SU-DHL-6 (cell line): ENCODE data around the gene SLC24A3.

Source experiments
- H2AFZ ChIP-seq: fragments of 200-600 bp; sonication (generic); 2 replicates; pipeline ENCODE4 v1.6.1; 2014; ENCODE audit warnings: low read depth, mild to moderate bottlenecking, moderate library complexity, mixed read lengths, antibody characterized with exemption, low read length; ENCODE audit not compliant: severe bottlenecking
- H3F3A ChIP-seq: fragments of 200-600 bp; shearing (Covaris generic); 2 replicates; pipeline ENCODE4 v1.6.0; 2016; ENCODE audit warnings: antibody characterized with exemption, mild to moderate bottlenecking; ENCODE audit not compliant: insufficient read depth
- H3K27ac ChIP-seq: fragments of 200-600 bp; sonication (generic); 2 replicates; pipeline ENCODE4 v1.5.1; 2016; ENCODE audit warnings: low read depth, mild to moderate bottlenecking, low read length, moderate library complexity, mixed read lengths
- H3K27me3 ChIP-seq: fragments of 200-600 bp; sonication (generic), shearing (Covaris generic); 2 replicates; pipeline ENCODE4 v1.6.0; 2014; ENCODE audit warnings: mild to moderate bottlenecking, low read length
- H3K36me3 ChIP-seq: fragments of 200-600 bp; sonication (generic); 2 replicates; pipeline ENCODE4 v1.6.1; 2014; ENCODE audit warnings: mild to moderate bottlenecking, low read length, mixed read lengths
- H3K4me2 ChIP-seq: fragments of 300-600, 200-600 bp; shearing (Covaris generic), sonication (generic); 2 replicates; pipeline ENCODE4 v1.6.0; 2014; ENCODE audit warnings: low read length, low read depth, mild to moderate bottlenecking; ENCODE audit not compliant: poor library complexity, severe bottlenecking
- H3K4me3 ChIP-seq: fragments of 200-600 bp; sonication (generic); 2 replicates; pipeline ENCODE4 v1.5.1; 2014; ENCODE audit warnings: antibody characterized with exemption, low read length, mild to moderate bottlenecking, mixed read lengths; ENCODE audit not compliant: insufficient read depth, poor library complexity, severe bottlenecking
- H3K79me2 ChIP-seq: fragments of 200-600 bp; sonication (generic); 2 replicates; pipeline ENCODE4 v1.6.1; 2014; ENCODE audit warnings: mild to moderate bottlenecking, low read length, moderate library complexity; ENCODE audit not compliant: insufficient read depth
- H3K9ac ChIP-seq: fragments of 200-600 bp; sonication (generic); 2 replicates; pipeline ENCODE4 v1.7.0; 2014; ENCODE audit warnings: mild to moderate bottlenecking, low read length
- H3K9me2 ChIP-seq: fragments of 200-600 bp; sonication (generic); replicated peaks from 2 replicates; pipeline ENCODE4 v1.6.1; 2014; ENCODE audit warnings: low read length; ENCODE audit not compliant: insufficient read depth
- H3K9me3 ChIP-seq: fragments of 200-600 bp; sonication (generic); 2 replicates; pipeline ENCODE4 v1.6.1; 2014; ENCODE audit warnings: low read length, mixed read lengths; ENCODE audit not compliant: insufficient read depth
- H4K20me1 ChIP-seq: fragments of 200-600 bp; sonication (generic); 2 replicates; pipeline ENCODE4 v1.6.1; 2014; ENCODE audit warnings: low read depth, mild to moderate bottlenecking, antibody characterized with exemption, low read length, moderate library complexity, mixed read lengths
- EZH2phosphoT487 ChIP-seq: fragments of 200-600 bp; sonication (generic), shearing (Covaris generic); conservative IDR thresholded peaks from 2 replicates; pipeline ENCODE4 v1.6.1; 2018; ENCODE audit warnings: mild to moderate bottlenecking, antibody characterized with exemption, low read length, moderate library complexity, mixed read lengths
- TF ChIP-seq, protein P1 (sequence below): fragments of 200-600 bp; sonication (generic); IDR thresholded peaks from one replicate; pipeline ENCODE4 v1.5.1; 2017; ENCODE audit warnings: antibody characterized with exemption, mild to moderate bottlenecking, low read length, moderate library complexity; ENCODE audit not compliant: insufficient read depth, poor library complexity, severe bottlenecking

Gene SLC24A3

GRCh38 chr20:19743640-19743995, 531.2 kb downstream of the SLC24A3 start:
- TF ChIP-seq, protein P1, sequence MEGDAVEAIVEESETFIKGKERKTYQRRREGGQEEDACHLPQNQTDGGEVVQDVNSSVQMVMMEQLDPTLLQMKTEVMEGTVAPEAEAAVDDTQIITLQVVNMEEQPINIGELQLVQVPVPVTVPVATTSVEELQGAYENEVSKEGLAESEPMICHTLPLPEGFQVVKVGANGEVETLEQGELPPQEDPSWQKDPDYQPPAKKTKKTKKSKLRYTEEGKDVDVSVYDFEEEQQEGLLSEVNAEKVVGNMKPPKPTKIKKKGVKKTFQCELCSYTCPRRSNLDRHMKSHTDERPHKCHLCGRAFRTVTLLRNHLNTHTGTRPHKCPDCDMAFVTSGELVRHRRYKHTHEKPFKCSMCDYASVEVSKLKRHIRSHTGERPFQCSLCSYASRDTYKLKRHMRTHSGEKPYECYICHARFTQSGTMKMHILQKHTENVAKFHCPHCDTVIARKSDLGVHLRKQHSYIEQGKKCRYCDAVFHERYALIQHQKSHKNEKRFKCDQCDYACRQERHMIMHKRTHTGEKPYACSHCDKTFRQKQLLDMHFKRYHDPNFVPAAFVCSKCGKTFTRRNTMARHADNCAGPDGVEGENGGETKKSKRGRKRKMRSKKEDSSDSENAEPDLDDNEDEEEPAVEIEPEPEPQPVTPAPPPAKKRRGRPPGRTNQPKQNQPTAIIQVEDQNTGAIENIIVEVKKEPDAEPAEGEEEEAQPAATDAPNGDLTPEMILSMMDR: no peak
- TF ChIP-seq EZH2phosphoT487: no peak
- Histone ChIP-seq H2AFZ (no peak overlapping the region), H4K20me1 (no peaks in the 10 kb centered on the region), H3K27ac (no peak overlapping the region), H3K9ac (no peak overlapping the region), H3F3A (no peaks in the 10 kb centered on the region), H3K79me2 (no peaks in the 10 kb centered on the region), H3K27me3 (no peaks in the 10 kb centered on the region; the same call in 1 of the 2 replicates), H3K9me2 (no peaks in the 10 kb centered on the region), H3K4me2 (no peak overlapping the region), H3K4me3 (no peak overlapping the region), H3K9me3 (peaks cover 10% of the 10 kb centered on the region; the same call in 1 of the 2 replicates), H3K36me3 (no peaks in the 10 kb centered on the region)

GRCh38 chr20:19745106-19745505, 532.7 kb downstream of the SLC24A3 start:
- Histone ChIP-seq H3K36me3 (no peaks in the 10 kb centered on the region), H3K27me3 (no peaks in the 10 kb centered on the region; the same call in 1 of the 2 replicates), H3K27ac (no peak overlapping the region), H3K9ac (no peak overlapping the region), H4K20me1 (no peaks in the 10 kb centered on the region), H3K4me3 (no peak overlapping the region), H3K9me3 (peaks cover 10% of the 10 kb centered on the region; the same call in 1 of the 2 replicates), H3K4me2 (no peak overlapping the region), H3F3A (no peaks in the 10 kb centered on the region), H2AFZ (no peak overlapping the region), H3K9me2 (no peaks in the 10 kb centered on the region), H3K79me2 (no peaks in the 10 kb centered on the region)
- no peak for TF ChIP-seq EZH2phosphoT487

DNA sequence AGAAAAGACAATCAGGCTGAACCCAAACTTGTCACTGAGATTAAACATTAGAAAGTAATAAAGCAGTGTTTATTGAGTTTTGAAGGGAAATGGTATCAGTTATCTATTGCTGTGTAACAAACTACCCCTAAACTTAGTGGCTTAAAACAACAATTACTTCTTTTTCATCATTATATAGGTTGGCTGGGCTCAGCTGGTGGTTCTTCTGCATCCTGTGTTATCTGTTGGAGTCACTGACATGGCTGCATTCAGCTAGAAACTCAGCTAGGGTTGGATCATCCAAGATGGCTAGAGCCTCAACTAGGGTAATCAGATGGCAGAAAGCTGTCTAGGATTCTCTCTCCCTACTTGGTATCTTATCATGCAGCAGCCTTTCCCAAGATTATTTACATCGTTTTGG, 533.1 kb downstream of the SLC24A3 start:
- Histone ChIP-seq H3K27me3 (no peaks in the 10 kb centered on the region; the same call in 1 of the 2 replicates), H3F3A (no peaks in the 10 kb centered on the region), H3K9me3 (peaks cover 10% of the 10 kb centered on the region; the same call in 1 of the 2 replicates), H2AFZ (no peak overlapping the region), H3K4me2 (no peak overlapping the region), H4K20me1 (no peaks in the 10 kb centered on the region), H3K27ac (no peak overlapping the region), H3K4me3 (no peak overlapping the region), H3K9me2 (no peaks in the 10 kb centered on the region), H3K9ac (no peak overlapping the region), H3K79me2 (no peaks in the 10 kb centered on the region), H3K36me3 (no peaks in the 10 kb centered on the region)
- TF ChIP-seq EZH2phosphoT487: no peak
- TF ChIP-seq, protein P1: no peak

GRCh38 chr20:19746396-19746795, 534.0 kb downstream of the SLC24A3 start:
- Histone ChIP-seq H3K27ac (no peak overlapping the region), H4K20me1 (no peaks in the 10 kb centered on the region), H3K36me3 (no peaks in the 10 kb centered on the region), H3K9ac (no peak overlapping the region), H3K79me2 (no peaks in the 10 kb centered on the region), H2AFZ (no peak overlapping the region), H3K9me2 (no peaks in the 10 kb centered on the region), H3K9me3 (peaks cover 10% of the 10 kb centered on the region; the same call in 1 of the 2 replicates), H3F3A (no peaks in the 10 kb centered on the region), H3K4me2 (no peak overlapping the region), H3K4me3 (no peak overlapping the region), H3K27me3 (no peaks in the 10 kb centered on the region; the same call in 1 of the 2 replicates)
- TF ChIP-seq EZH2phosphoT487: no peak
- TF ChIP-seq, protein P1: no peak
